Measurements from ENCODE around the gene LPO.

LPO gene

GRCh38 chr17:58229881-58230280 lies 8.5 kb upstream of the LPO start:
- no peak for DNase-seq

- no peak for DNase-seq
Observed at GRCh38 chr17:58231641-58232040, 6.7 kb upstream of the LPO start.

GRCh38 chr17:58232707-58233156 lies 5.7 kb upstream of the LPO start:
- no peak for DNase-seq

GRCh38 chr17:58233543-58233942 lies 4.8 kb upstream of the LPO start:
- no peak for DNase-seq

- DNase-seq: no peak
Observed at GRCh38 chr17:58234512-58234911, 3.9 kb upstream of the LPO start.

- DNase-seq: no peak
Observed at GRCh38 chr17:58235821-58236220, 2.6 kb upstream of the LPO start.

GRCh38 chr17:58236394-58236793 lies 2.0 kb upstream of the LPO start:
- no peak for DNase-seq

- DNase-seq: no peak
Observed at GRCh38 chr17:58239987-58240386, 1.6 kb downstream of the LPO start.

- DNase-seq: no peak
Observed at GRCh38 chr17:58242171-58242784, 3.9 kb downstream of the LPO start.

GRCh38 chr17:58244963-58245362 lies 6.6 kb downstream of the LPO start:
- no peak for DNase-seq

- DNase-seq: no peak
Observed at GRCh38 chr17:58245428-58246103, 7.2 kb downstream of the LPO start.

- no peak for DNase-seq
Observed at GRCh38 chr17:58246104-58246740, 7.8 kb downstream of the LPO start.

GRCh38 chr17:58246781-58247180 lies 8.4 kb downstream of the LPO start:
- DNase-seq: no peak

- DNase-seq: no peak
Observed at GRCh38 chr17:58247511-58248363, 9.4 kb downstream of the LPO start.

GRCh38 chr17:58248955-58249269 lies 10.5 kb downstream of the LPO start:
- no peak for DNase-seq

- DNase-seq: peak; percentile 63
Observed at GRCh38 chr17:58249270-58250133, 11.1 kb downstream of the LPO start.

- no peak for DNase-seq
Observed at GRCh38 chr17:58250344-58251011, 12.1 kb downstream of the LPO start.

GRCh38 chr17:58252141-58252540 lies 13.8 kb downstream of the LPO start:
- DNase-seq: no peak

- no peak for DNase-seq
Observed at GRCh38 chr17:58253082-58253481, 14.7 kb downstream of the LPO start.

- DNase-seq: no peak
Observed at GRCh38 chr17:58254803-58255202, 16.4 kb downstream of the LPO start.

GRCh38 chr17:58262149-58262548 lies 23.8 kb downstream of the LPO start:
- DNase-seq: no peak

GRCh38 chr17:58263773-58264172 lies 25.4 kb downstream of the LPO start:
- DNase-seq: no peak

Data from central memory CD4-positive, alpha-beta T cell (primary cell).